OCI-LY7 (cell line): ENCODE measurements around the gene POLD2.

Source experiments
- CTCF ChIP-seq: fragments of 200-600 bp; sonication (generic); conservative IDR thresholded peaks from 2 replicates; pipeline ENCODE4 v1.5.1; 2014; ENCODE audit warnings: mild to moderate bottlenecking, antibody characterized with exemption, low read length, moderate library complexity, mixed read lengths
- EZH2phosphoT487 ChIP-seq: fragments of 200-600 bp; sonication (generic); IDR thresholded peaks from 2 replicates; pipeline ENCODE4 v1.6.1; 2018; ENCODE audit warnings: low read depth, borderline replicate concordance, mild to moderate bottlenecking, mixed run types, antibody characterized with exemption, low read length, moderate library complexity, mixed read lengths

- no peak for TF ChIP-seq EZH2phosphoT487
- TF ChIP-seq CTCF = peak; percentile 53; the same call in 1 of the 2 replicates
These were observed 42.0 kb downstream of the POLD2 start for GRCh38 chr7:44081266-44081748.
